ENCODE measurements around the gene CTPS2. TPM values are rescaled to one million over a fixed set of nuclear protein-coding genes. Genes with fewer than 3 reads are reported as not detected.
"Not testable (repeated sequence)": the region's sequence is repeated elsewhere in the genome, so short reads cannot be mapped to it uniquely, and the experiment has no call there.

CTPS2 gene
- total RNA-seq, 1 donor from 2014 or later = 26.5 TPM

GRCh38 chrX:16715638-16716037, 3.2 kb upstream of the CTPS2 start:
- not testable (repeated sequence) for FAIRE-seq; DNase-seq (ENCODE audit: low spot score in 2 of 2)

GRCh38 chrX:16714504-16714903, 2.0 kb upstream of the CTPS2 start:
- FAIRE-seq (no peak), DNase-seq (ENCODE audit: low spot score in 2 of 2) (no peak)

DNA sequence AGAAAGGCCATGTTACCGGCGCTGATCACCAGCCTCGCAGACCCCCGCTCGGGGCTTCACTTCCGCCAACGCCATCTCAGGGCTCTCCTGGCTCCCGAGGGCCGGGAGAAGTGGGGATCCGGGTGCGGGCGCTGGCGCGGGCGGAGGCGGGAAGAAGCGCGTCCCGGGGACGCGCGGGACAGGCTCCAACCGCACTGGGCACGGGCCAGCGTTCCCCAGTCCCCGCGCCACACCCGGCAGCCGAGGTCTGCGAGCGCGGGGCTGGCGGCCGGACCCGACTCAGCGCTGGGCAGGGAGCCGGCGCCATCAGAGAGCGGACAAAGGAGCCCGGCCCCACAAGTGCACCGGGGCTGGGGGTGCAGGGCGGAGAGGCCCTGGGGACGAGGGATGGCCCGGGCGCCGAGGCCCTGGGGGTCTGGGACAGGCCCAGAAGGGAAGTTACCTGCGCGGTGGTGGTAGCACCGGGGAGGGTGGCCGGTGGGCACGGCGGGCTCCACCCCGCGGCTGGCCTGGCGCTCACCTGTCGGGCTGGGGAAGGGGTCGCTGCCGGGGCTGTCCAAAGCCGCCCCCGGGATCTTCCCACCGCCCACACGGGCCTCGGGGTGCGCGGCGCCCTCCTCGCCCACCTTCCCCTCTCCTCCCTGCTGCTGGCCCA, 449 bp downstream of the CTPS2 start:
- FAIRE-seq = no peak
- DNase-seq (ENCODE audit: low spot score in 2 of 2) = peak; percentile 25 to 45

DNA sequence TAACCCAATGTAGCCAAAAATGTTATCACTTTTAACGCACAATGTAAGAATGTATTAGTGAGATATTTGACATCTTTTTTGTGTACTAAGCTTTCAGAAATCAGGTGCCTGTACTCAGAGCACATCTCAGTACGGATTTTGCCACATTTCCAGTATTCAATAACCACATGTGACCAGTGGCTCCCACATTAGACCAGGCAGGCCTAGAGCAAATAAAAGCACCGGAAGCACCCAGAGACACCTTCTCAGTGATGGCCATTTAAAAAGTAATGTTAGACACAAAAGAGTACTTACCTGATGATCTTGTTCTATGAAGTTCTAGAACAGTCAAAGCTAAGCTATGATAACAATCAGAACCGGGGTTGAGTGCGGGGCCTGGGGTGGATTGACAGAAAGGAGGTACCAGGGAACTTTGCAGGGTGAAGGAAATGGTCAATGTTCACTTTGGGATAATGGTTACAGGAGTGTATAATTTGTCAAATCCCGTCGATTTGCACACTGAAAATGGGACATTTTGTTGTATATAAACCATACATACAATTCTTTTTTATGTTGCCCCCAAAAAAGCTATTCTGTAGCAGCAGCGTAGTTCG, 1.2 kb downstream of the CTPS2 start:
- FAIRE-seq (no peak), DNase-seq (ENCODE audit: low spot score in 2 of 2) (no peak)

- FAIRE-seq (no peak), DNase-seq (ENCODE audit: low spot score in 2 of 2) (no peak)
Observed at GRCh38 chrX:16708016-16708415, 4.5 kb downstream of the CTPS2 start.

DNA sequence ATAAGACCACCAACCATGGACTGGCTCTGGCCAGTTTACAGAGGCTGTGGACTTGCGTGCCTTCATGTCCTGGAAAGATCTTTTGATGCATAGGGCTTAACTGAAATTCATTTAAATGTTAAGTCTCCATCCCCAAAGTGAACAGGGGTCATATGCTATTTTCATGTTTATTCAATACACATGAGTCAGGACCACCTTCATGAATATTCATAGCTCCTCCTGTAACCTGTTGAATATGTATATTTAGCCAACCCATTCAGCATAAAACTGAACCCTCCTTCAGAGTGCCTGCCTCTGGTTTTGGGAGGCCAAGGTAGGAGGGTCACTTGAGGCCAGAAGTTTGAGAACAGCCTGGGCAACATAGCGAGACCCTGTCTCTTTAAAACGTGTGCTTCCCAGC, 7.1 kb downstream of the CTPS2 start:
- no peak for DNase-seq (ENCODE audit: low spot score in 2 of 2)
- no peak for FAIRE-seq

- FAIRE-seq = no peak
Observed at GRCh38 chrX:16702700-16703599, 9.5 kb downstream of the CTPS2 start.

GRCh38 chrX:16700734-16701133, 11.7 kb downstream of the CTPS2 start:
- DNase-seq (ENCODE audit: low spot score in 2 of 2) (no peak), FAIRE-seq (no peak)

More at GRCh38 chrX:16702700-16703599, 9.5 kb downstream of the CTPS2 start:
- DNase-seq (ENCODE audit: low spot score in 2 of 2) = no peak

GRCh38 chrX:16699389-16699788, 13.1 kb downstream of the CTPS2 start:
- FAIRE-seq = no peak
- DNase-seq (ENCODE audit: low spot score in 2 of 2) = no peak

DNA sequence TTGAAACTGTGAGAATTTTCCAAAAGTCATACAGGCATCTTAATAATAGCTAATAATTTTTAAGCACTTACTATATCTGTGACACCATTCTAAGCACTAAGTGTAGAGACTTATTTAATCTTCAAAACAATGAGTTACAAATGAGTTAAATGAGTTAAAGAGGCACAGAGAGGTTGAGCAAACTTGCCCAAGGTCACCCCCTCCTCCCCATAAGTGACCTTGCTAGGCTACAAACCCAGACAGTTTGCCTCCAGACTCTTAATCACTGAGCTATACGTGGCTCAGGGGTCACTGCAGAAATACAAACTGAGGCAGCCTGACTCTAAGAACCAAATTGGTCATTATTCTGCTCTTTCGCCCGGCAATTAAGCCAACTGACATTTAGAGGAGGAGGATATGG, 15.5 kb downstream of the CTPS2 start:
- no peak for FAIRE-seq

DNA sequence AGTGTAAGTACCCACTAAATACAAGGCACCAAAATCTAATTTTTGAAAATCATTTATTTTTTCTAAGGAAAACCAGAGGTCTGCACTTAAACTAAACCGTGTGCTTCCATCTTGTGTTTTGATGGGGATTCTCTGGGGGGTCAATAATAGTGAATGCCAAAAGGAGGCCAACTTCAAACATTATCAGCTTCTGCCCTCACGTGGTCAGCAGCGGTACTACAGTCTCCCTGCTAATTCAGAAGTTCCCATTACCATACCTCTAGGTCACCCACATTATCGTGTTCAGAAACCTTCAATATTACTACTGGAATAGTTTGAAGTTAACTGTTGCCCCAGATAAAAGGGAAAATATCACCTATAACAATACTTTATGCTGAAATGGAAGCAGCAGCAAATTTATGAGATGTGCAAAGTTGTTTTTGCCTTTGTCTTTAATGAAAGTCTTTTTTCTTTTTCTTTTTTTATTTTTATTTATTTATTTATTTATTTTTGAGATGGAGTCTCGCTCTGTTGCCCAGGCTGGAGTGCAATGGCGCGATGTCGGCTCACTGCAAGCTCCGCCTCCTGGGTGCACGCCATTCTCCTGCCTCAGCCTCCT, 17.3 kb downstream of the CTPS2 start:
- no peak for FAIRE-seq
- DNase-seq (ENCODE audit: low spot score in 2 of 2) = no peak

More for the DNA sequence above, 15.5 kb downstream of the CTPS2 start:
- DNase-seq (ENCODE audit: low spot score in 2 of 2) = no peak

DNA sequence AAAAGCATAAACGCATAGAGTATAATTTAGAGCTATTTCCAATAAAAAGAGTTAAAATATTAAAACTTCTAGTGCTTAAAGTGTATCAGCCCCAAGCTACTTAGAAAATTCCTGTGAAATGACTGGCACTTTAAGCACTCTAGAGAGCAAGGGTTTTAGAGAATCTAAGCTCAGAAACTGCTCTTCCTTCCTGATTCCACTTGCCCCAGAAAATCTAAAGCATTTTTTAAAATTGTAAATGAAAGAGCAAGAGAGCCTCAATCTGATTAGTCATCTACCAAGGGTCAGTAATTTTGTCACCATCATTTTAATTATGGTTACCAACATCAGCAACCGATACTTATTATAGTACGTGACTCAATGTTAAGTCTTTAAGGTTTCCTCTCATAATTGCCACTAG, 25.0 kb downstream of the CTPS2 start:
- FAIRE-seq (no peak), DNase-seq (ENCODE audit: low spot score in 2 of 2) (no peak)

DNA sequence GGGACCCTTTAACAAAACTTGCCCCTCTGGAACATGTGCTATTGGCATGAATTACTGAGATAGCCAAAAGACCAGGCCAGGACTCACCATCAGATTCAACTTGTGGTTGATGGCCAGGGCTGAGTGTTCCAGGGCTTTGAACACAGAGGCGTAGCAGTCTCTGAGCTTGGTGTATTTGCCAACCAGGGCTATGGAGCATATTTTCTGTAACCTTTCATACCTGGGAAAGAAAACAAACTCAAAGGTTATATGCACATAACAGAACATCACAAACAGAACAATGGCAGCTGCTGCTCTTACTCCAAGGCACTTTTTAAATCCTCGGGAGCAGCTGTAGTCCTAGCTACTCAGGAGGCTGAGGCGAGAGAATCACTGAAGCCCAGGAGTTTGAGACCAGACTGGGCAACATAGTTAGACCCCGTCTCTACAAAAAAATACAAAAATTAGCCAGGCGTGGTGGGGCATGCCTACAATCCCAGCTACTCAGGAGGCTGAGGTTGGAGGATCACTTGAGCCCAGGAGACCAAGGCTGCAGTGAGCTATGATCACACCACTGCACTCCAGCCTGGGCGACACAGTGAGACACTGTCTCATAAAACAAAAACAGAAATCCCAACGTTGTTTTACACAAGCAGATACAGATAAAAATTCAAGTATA, 29.3 kb downstream of the CTPS2 start:
- no peak for DNase-seq (ENCODE audit: low spot score in 2 of 2)
- no peak for FAIRE-seq

- DNase-seq (ENCODE audit: low spot score in 2 of 2) (no peak), FAIRE-seq (no peak)
Observed at GRCh38 chrX:16678689-16679088, 33.8 kb downstream of the CTPS2 start.

DNA sequence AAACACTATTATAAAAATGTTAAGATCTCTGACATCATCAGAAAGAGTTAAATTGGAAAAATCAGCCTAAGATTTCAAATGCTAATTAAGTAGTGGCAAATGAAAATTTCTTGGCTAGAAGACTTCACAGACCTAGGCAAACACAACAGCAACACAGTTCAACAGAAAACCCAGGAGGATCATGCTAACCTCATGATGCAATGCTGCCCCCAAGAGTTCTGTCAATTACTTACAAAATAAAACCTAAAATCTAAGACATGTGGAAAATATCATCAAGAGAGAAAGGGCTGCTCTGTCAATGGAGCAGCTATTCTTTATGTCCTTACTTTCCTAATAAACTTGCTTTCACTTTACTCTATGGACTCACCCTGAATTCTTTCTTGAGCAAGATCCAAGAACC, 41.5 kb downstream of the CTPS2 start:
- DNase-seq (ENCODE audit: low spot score in 2 of 2) (peak; percentile 24 to 49), FAIRE-seq (peak; percentile 61)

DNA sequence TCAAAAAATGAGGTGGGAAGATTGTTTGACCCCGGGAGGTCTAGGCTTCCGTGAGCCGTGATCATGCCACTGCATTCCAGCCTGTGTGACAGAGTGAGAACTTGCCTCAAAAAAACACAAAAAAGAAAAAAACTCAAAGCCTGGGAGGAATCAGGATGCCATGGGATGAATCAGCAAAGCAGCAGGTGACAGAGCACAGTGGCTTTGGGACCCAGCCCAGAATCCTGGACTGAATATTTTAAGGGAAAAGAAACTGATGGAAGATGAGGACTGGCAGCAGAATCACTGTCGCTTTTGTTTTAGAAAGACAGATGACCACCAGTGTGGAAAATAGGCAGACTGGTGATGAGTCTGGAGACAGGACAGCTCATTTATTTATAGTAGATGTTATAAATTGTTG, 45.9 kb downstream of the CTPS2 start:
- FAIRE-seq (no peak), DNase-seq (ENCODE audit: low spot score in 2 of 2) (no peak)

GRCh38 chrX:16665089-16665488, 47.4 kb downstream of the CTPS2 start:
- DNase-seq (ENCODE audit: low spot score in 2 of 2) = no peak
- FAIRE-seq = no peak

DNA sequence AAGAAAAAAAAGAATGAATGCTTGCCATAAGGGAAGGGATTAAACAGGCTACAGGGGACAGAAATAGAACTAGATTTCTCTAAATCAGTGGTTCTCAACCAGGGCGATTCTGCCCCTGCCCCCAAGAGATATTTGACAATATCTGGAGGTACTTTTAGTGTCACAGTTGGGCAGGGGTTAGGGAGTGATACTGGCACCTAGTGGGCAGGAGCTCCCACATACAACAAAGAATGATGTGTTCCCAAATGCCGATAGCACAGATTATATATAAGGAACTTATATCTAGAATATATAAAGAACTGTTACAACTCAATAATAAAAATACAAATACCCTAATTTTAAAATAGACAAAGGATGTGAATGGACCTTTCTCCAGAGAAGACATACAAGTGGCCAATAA, 47.8 kb downstream of the CTPS2 start:
- DNase-seq (ENCODE audit: low spot score in 2 of 2) = no peak
- FAIRE-seq = no peak

- no peak for DNase-seq (ENCODE audit: low spot score in 2 of 2)
- no peak for FAIRE-seq
Observed at GRCh38 chrX:16664074-16664473, 48.4 kb downstream of the CTPS2 start.

DNA sequence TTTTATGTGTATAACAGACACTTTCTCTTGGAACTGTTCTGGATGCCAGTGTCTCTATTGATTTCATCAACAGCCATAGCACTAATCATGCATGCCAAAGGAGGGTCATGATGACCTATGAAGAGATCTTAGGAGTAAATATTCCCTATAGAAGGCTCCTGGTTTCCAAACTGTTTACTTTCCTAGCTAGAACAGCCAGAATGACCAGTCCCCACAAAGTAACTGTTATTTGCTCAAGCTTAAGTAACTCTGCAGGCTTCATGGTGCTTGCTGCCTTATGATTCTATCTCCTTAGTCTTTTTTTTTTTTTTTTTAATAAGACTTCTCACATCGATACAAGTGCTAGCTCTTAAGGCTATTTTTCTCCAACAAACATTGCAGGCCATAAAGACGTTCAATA, 50.1 kb downstream of the CTPS2 start:
- DNase-seq (ENCODE audit: low spot score in 2 of 2) (no peak), FAIRE-seq (no peak)

GRCh38 chrX:16661495-16661894, 51.0 kb downstream of the CTPS2 start:
- DNase-seq (ENCODE audit: low spot score in 2 of 2) (no peak), FAIRE-seq (no peak)
